A673 (cell line): ENCODE data around the gene GRIK3. TPM values are rescaled to one million over a fixed set of nuclear protein-coding genes. Genes with fewer than 3 reads are reported as not detected.

Source experiments
- BruUV-seq: library from RNA; stranded (reverse); fragments of 400-500 nt; replicated peaks from 2 replicates; lab custom pipeline; 2021; lab: Mats Ljungman, UMichigan
- CTCF ChIA-PET: fragments of 300-600 bp; sonication (Branson Sonifier 250); formaldehyde crosslinking; loops from one replicate; lab custom pipeline; 2022; ENCODE audit warnings: antibody characterized with exemption; lab: Charles Lee
- POLR2A ChIA-PET: fragments of 300-600 bp; sonication (Branson Sonifier 250); formaldehyde crosslinking; loops from one replicate; lab custom pipeline; 2022; ENCODE audit warnings: antibody characterized with exemption; ENCODE audit not compliant: low non-redundant PET; lab: Charles Lee
- DNase-seq: peaks from one replicate; pipeline ENCODE4 v3.0.0-alpha.2; 2015; ENCODE audit warnings: low spot score
- H3K27ac ChIP-seq: fragments of 200-600 bp; sonication (generic); 2 replicates; pipeline ENCODE4 v1.5.1; 2016; ENCODE audit warnings: mixed run types, low read depth, mild to moderate bottlenecking, mixed read lengths, antibody characterized with exemption, low read length; ENCODE audit not compliant: poor library complexity, severe bottlenecking
- H3K27me3 ChIP-seq: fragments of 200-600 bp; sonication (generic); replicated peaks from 2 replicates; pipeline ENCODE4 v1.6.1; 2017; ENCODE audit warnings: mixed run types, low read depth, mild to moderate bottlenecking, mixed read lengths, antibody characterized with exemption, low read length; ENCODE audit not compliant: insufficient read depth, poor library complexity
- H3K36me3 ChIP-seq: fragments of 200-600 bp; sonication (generic); 2 replicates; pipeline ENCODE4 v1.6.1; 2016; ENCODE audit warnings: mixed run types, mild to moderate bottlenecking, mixed read lengths, antibody characterized with exemption, low read length; ENCODE audit not compliant: insufficient read depth, poor library complexity, severe bottlenecking
- H3K4me1 ChIP-seq: fragments of 200-600 bp; sonication (generic); 2 replicates; pipeline ENCODE4 v1.6.1; 2017; ENCODE audit warnings: mixed run types, mild to moderate bottlenecking, mixed read lengths, antibody characterized with exemption, low read length; ENCODE audit not compliant: insufficient read depth, poor library complexity, severe bottlenecking
- H3K4me3 ChIP-seq: fragments of 200-600 bp; sonication (generic); 2 replicates; pipeline ENCODE4 v1.5.1; 2016; ENCODE audit warnings: low read depth, mixed run types, mild to moderate bottlenecking, mixed read lengths, low read length; ENCODE audit not compliant: poor library complexity, severe bottlenecking
- H3K9me3 ChIP-seq: fragments of 200-600 bp; sonication (generic); 2 replicates; pipeline ENCODE4 v1.6.1; 2016; ENCODE audit warnings: mixed run types, low read depth, mild to moderate bottlenecking, mixed read lengths, antibody characterized with exemption, low read length; ENCODE audit not compliant: poor library complexity, severe bottlenecking
- EZH2 ChIP-seq: fragments of 200-600 bp; sonication (generic); IDR thresholded peaks from 2 replicates; pipeline ENCODE4 v1.6.1; 2017; ENCODE audit warnings: borderline replicate concordance, low read depth, mild to moderate bottlenecking, mixed read lengths, antibody characterized with exemption, low read length; ENCODE audit not compliant: poor library complexity, severe bottlenecking
- intact Hi-C: fragments of 100-400 bp; cut with micrococcal nuclease; formaldehyde crosslinking; loops from one replicate; pipeline ENCODE4 v1.10.0; 2022; ENCODE audit not compliant: unreplicated experiment
- total RNA-seq: library from RNA; stranded (reverse); gene quantifications from 2 replicates; pipeline ENCODE4 v1.2.3, GENCODE V29; 2021
- TF ChIP-seq, protein P1 (sequence below): fragments of 300-800, 200-600 bp; sonication (generic); conservative IDR thresholded peaks from 2 replicates; pipeline ENCODE4 v1.5.1; 2017; ENCODE audit warnings: low read depth, mild to moderate bottlenecking, antibody characterized with exemption, low read length, moderate library complexity, mixed read lengths

GRIK3 gene
- total RNA-seq, 1 experiment from 2014 or later: 0.17 TPM

DNA sequence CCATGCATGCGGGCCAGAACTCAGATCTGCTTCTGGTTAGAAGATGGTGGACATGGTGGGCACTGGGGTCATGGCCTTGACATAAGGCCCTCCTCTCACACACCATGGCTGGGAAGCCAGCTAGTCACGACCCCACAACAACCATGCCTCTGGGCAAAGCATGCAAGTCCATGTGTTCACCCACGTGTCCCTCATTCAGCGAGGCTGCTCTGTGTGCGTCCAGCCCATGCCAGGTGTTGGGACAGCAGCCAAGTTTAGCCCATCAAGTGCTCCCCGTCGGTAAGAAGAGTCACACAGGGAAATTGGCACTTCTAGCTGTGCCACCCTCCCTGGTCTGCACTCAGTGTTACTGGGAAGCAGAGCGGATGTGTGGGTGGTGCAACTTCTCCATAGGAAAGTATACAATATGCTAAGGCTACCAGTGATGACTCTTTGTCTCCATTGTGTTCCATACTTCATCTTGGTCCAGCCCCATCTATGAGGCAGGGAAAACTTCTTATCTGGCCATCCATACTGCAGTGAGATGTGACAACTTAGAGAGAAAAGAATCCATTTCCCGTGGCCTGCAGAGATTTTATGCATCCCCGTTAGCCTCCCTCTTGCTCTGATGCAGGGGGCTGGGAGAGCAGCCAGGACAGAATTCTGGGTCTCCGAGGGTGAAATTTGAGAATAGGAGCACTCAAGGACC, 198.0 kb downstream of the GRIK3 start:
- DNase-seq: no peak
- no peaks in the 10 kb centered on the region for H3K27me3 ChIP-seq
- no peak overlapping the region for H3K4me3 ChIP-seq
- H3K36me3 ChIP-seq: no peaks in the 10 kb centered on the region
- intact Hi-C loops: no loop called here
- BruUV-seq: no TSS peak
- no peak overlapping the region for H3K27ac ChIP-seq
- no peak for TF ChIP-seq EZH2
- TF ChIP-seq, protein P1, sequence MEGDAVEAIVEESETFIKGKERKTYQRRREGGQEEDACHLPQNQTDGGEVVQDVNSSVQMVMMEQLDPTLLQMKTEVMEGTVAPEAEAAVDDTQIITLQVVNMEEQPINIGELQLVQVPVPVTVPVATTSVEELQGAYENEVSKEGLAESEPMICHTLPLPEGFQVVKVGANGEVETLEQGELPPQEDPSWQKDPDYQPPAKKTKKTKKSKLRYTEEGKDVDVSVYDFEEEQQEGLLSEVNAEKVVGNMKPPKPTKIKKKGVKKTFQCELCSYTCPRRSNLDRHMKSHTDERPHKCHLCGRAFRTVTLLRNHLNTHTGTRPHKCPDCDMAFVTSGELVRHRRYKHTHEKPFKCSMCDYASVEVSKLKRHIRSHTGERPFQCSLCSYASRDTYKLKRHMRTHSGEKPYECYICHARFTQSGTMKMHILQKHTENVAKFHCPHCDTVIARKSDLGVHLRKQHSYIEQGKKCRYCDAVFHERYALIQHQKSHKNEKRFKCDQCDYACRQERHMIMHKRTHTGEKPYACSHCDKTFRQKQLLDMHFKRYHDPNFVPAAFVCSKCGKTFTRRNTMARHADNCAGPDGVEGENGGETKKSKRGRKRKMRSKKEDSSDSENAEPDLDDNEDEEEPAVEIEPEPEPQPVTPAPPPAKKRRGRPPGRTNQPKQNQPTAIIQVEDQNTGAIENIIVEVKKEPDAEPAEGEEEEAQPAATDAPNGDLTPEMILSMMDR: no peak
- POLR2A ChIA-PET: no interaction called here
- H3K4me1 ChIP-seq: no peaks in the 10 kb centered on the region
- no peaks in the 10 kb centered on the region for H3K9me3 ChIP-seq
- CTCF ChIA-PET: no interaction called here

DNA sequence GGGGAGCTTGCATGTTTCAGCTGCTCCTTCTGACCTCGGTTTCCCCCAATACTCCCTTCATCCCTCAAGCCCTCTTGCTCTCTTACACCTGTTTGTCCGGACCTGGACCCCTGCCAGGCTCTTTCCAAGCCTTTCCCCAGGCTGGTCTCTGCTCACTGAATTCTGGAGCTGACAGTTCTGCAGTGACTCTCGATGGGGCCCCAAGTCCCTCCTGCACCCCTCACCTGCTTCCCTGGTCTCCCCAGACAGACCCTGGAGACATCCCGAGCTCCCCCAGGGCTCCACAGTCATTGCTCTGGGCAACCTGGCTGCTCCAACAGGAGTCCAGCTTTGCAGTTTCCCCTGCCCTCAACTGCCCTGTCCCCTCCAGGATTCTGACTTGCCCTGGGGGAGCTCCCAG, 198.6 kb downstream of the GRIK3 start:
- Histone ChIP-seq H3K4me1 (no peaks in the 10 kb centered on the region), H3K27me3 (no peaks in the 10 kb centered on the region), H3K27ac (no peak overlapping the region), H3K4me3 (no peak overlapping the region), H3K9me3 (no peaks in the 10 kb centered on the region), H3K36me3 (no peaks in the 10 kb centered on the region)
- intact Hi-C loops: no loop called here
- TF ChIP-seq EZH2: no peak
- TF ChIP-seq, protein P1: no peak
- ChIA-PET POLR2A (no interaction called here), CTCF (no interaction called here)
- DNase-seq: no peak
- BruUV-seq: no TSS peak

DNA sequence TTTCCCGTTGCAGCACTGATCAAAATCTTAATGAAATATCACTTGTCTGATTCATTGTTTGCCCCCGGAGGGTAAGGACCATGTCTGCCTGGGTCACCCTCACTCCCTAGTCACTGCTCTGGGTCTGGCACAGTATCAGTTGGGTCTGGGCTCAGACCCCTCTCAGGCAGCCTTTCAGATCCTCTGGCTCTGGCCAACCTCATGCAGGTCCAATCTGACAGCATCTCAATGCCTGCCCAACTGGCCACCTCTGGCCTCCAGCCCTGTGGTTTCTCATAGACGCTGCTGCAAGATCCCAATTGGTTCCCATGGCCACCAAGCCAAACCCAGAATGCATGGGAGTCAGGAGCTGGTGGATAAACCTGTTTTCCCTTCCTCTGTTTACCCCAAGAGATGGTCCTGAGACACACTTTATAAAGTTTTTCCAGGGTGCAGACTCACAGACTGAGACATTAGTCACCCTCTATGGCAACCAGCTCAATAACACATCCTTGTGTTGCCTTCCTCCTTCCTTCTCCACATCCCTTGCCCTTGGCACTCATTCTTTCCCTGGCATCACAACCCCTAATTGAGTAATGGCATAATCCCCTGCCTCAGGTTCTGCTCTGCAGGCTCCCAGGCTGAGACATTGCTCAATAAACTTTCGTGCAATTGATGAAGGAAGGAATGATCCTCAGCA, 199.2 kb downstream of the GRIK3 start:
- Histone ChIP-seq H3K4me3 (no peak overlapping the region), H3K27me3 (no peaks in the 10 kb centered on the region), H3K27ac (no peak overlapping the region), H3K9me3 (no peaks in the 10 kb centered on the region), H3K36me3 (no peaks in the 10 kb centered on the region), H3K4me1 (no peaks in the 10 kb centered on the region)
- intact Hi-C loops: no loop called here
- ChIA-PET POLR2A (no interaction called here), CTCF (no interaction called here)
- no peak for DNase-seq
- TF ChIP-seq, protein P1: no peak
- TF ChIP-seq EZH2: no peak
- no TSS peak for BruUV-seq
